ENCODE results near the gene FAM168A.

Gene FAM168A

GRCh38 chr11:73404506-73405145 lies 193.3 kb downstream of the FAM168A start:
- DNase-seq (ENCODE audit: low read depth in 1 of 2, low spot score in 1 of 2) = no peak

- no peak for DNase-seq (ENCODE audit: low read depth in 1 of 2, low spot score in 1 of 2)
These were observed 193.9 kb downstream of the FAM168A start for GRCh38 chr11:73404048-73404447.

- no peak for DNase-seq (ENCODE audit: low read depth in 1 of 2, low spot score in 1 of 2)
These were observed 194.4 kb downstream of the FAM168A start for GRCh38 chr11:73403541-73403940.

GRCh38 chr11:73402834-73403185 lies 195.1 kb downstream of the FAM168A start:
- DNase-seq (ENCODE audit: low read depth in 1 of 2, low spot score in 1 of 2) = no peak

GRCh38 chr11:73401924-73402833 lies 195.7 kb downstream of the FAM168A start:
- no peak for DNase-seq (ENCODE audit: low read depth in 1 of 2, low spot score in 1 of 2)

- no peak for DNase-seq (ENCODE audit: low read depth in 1 of 2, low spot score in 1 of 2)
These were observed 196.5 kb downstream of the FAM168A start for GRCh38 chr11:73401217-73401923.

GRCh38 chr11:73400293-73400692 lies 197.6 kb downstream of the FAM168A start:
- no peak for DNase-seq (ENCODE audit: low read depth in 1 of 2, low spot score in 1 of 2)

GRCh38 chr11:73399636-73400035 lies 198.3 kb downstream of the FAM168A start:
- no peak for DNase-seq (ENCODE audit: low read depth in 1 of 2, low spot score in 1 of 2)

GRCh38 chr11:73399159-73399590 lies 198.7 kb downstream of the FAM168A start:
- DNase-seq (ENCODE audit: low read depth in 1 of 2, low spot score in 1 of 2) = no peak

GRCh38 chr11:73398721-73399120 lies 199.2 kb downstream of the FAM168A start:
- no peak for DNase-seq (ENCODE audit: low read depth in 1 of 2, low spot score in 1 of 2)

- no peak for DNase-seq (ENCODE audit: low read depth in 1 of 2, low spot score in 1 of 2)
These were observed 199.8 kb downstream of the FAM168A start for GRCh38 chr11:73398132-73398526.

GRCh38 chr11:73397468-73398131 lies 200.3 kb downstream of the FAM168A start:
- no peak for DNase-seq (ENCODE audit: low read depth in 1 of 2, low spot score in 1 of 2)

GRCh38 chr11:73396985-73397384 lies 200.9 kb downstream of the FAM168A start:
- DNase-seq (ENCODE audit: low read depth in 1 of 2, low spot score in 1 of 2) = no peak

- DNase-seq (ENCODE audit: low read depth in 1 of 2, low spot score in 1 of 2) = no peak
These were observed 201.5 kb downstream of the FAM168A start for GRCh38 chr11:73396251-73396930.

- DNase-seq (ENCODE audit: low read depth in 1 of 2, low spot score in 1 of 2) = no peak
These were observed 202.4 kb downstream of the FAM168A start for GRCh38 chr11:73395297-73396208.

- DNase-seq (ENCODE audit: low read depth in 1 of 2, low spot score in 1 of 2) = no peak
These were observed 203.3 kb downstream of the FAM168A start for GRCh38 chr11:73394416-73395296.

- peak; percentile 37 to 48 for DNase-seq (ENCODE audit: low read depth in 1 of 2, low spot score in 1 of 2)
These were observed 204.2 kb downstream of the FAM168A start for GRCh38 chr11:73393479-73394415.

- no peak for DNase-seq (ENCODE audit: low read depth in 1 of 2, low spot score in 1 of 2)
These were observed 204.9 kb downstream of the FAM168A start for GRCh38 chr11:73393011-73393380.

All from stimulated activated CD4-positive, alpha-beta T cell treated with anti-CD3 and anti-CD28 coated beads, Interleukin-15, amount 100 ng/mL, for 1 hour (primary cell).